ENCODE data around the gene BCL2L1.

DNA sequence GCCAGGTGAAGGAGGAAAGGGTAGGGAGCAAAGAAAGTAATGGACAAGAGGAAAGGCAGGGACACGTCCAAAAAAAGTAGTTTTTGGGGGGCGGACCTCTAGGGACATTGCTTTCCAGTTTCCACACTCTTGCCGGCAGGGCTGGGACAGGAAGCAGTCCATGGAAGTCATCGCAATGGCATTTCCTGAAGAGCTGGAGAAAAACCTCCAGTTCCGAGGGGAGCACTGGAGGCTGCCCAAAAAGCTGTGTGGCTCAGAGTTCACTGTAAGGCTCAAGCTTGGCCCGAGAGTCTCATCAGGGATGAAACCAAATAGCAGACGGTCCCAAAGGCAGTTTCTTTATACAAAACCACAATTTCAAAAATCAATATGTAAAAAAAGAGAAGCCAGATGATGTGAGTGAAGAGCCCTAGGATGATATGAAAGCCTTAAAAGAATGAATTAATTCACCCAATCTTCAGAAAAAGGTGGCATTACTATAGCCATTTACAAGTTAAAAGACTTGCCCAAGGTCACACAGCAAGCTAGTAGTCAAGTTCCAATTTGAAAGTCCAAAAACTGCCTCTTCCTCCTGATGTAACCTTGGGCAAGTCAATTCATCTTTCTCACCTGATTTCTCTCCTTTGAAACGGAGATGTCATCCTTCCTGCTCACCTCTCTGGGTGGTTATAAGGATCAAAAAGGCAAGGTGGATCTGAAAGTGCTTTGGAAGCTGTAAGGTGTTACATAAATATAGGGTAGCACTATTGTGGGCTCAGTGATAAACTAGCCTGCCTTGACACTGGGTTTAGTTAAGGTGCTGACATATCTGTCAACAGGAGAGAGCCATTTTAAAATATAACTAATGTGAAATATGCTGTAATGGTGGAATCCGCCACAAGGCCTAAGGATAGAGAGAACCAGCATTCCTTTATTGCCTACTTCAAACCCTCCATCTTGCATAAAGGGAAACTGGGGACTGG, 9.1 kb downstream of the BCL2L1 start:
- no peak for TF ChIP-seq EZH2 (IDR thresholded peaks at IDR 0.05)
- no peak for TF ChIP-seq CTCF (IDR thresholded peaks at IDR 0.05)
- TF ChIP-seq EZH2phosphoT487 (IDR thresholded peaks at IDR 0.05), result no peak

All from neural progenitor cell (in vitro differentiated cells).